Kidney epithelial cell (primary cell): ENCODE measurements around the gene PIEZO2. TPM values are rescaled to one million over a fixed set of nuclear protein-coding genes. Genes with fewer than 3 reads are reported as not detected.

Experiments
- DNase-seq: peaks from one replicate; pipeline ENCODE4 v3.0.0-alpha.2; 2010; ENCODE audit warnings: low read depth
- H3K27me3 ChIP-seq: 2 replicates; pipeline ENCODE4 v1.6.0; 2011; ENCODE audit warnings: low read length; ENCODE audit not compliant: control insufficient read depth, insufficient read depth
- H3K36me3 ChIP-seq: 2 replicates; pipeline ENCODE4 v1.5.1; 2011; ENCODE audit warnings: low read length; ENCODE audit not compliant: control insufficient read depth, insufficient read depth
- H3K4me3 ChIP-seq: 2 replicates; pipeline ENCODE4 v1.5.1; 2011; ENCODE audit warnings: low read depth, mild to moderate bottlenecking, control low read depth, low read length
- CTCF ChIP-seq: IDR thresholded peaks from 2 replicates; pipeline ENCODE4 v1.5.1; 2011; ENCODE audit warnings: mild to moderate bottlenecking, moderate library complexity, low read length, control low read depth, inconsistent platforms; ENCODE audit not compliant: insufficient read depth, poor library complexity, severe bottlenecking
- total RNA-seq: library from RNA; depleted of rRNA; stranded (reverse); fragments of >200 nt; gene quantifications from 2 replicates; pipeline ENCODE4 v1.2.3, GENCODE V29; 2015

PIEZO2 gene
- total RNA-seq, 1 donor from 2014 or later: 1.8 TPM

GRCh38 chr18:11070593-11070992 lies 78.8 kb downstream of the PIEZO2 start:
- H3K36me3 ChIP-seq: no peaks in the 10 kb centered on the region
- no peak for TF ChIP-seq CTCF
- no peaks in the 10 kb centered on the region for H3K27me3 ChIP-seq
- H3K4me3 ChIP-seq: no peak overlapping the region
- DNase-seq: no peak

- Histone ChIP-seq H3K27me3 (no peaks in the 10 kb centered on the region), H3K36me3 (no peaks in the 10 kb centered on the region), H3K4me3 (no peak overlapping the region)
- TF ChIP-seq CTCF: no peak
- DNase-seq: no peak
Measured at GRCh38 chr18:11066038-11066437, 83.3 kb downstream of the PIEZO2 start.

GRCh38 chr18:11064727-11065460 lies 84.5 kb downstream of the PIEZO2 start:
- DNase-seq: no peak
- Histone ChIP-seq H3K36me3 (no peaks in the 10 kb centered on the region), H3K4me3 (no peak overlapping the region), H3K27me3 (no peaks in the 10 kb centered on the region)
- no peak for TF ChIP-seq CTCF

- Histone ChIP-seq H3K27me3 (no peaks in the 10 kb centered on the region), H3K4me3 (no peak overlapping the region), H3K36me3 (no peaks in the 10 kb centered on the region)
- DNase-seq: no peak
- no peak for TF ChIP-seq CTCF
Measured at GRCh38 chr18:11064106-11064505, 85.3 kb downstream of the PIEZO2 start.

- H3K4me3 ChIP-seq: no peak overlapping the region
- no peak for TF ChIP-seq CTCF
- no peaks in the 10 kb centered on the region for H3K36me3 ChIP-seq
- H3K27me3 ChIP-seq: no peaks in the 10 kb centered on the region
- no peak for DNase-seq
Measured at GRCh38 chr18:11055721-11056120, 93.6 kb downstream of the PIEZO2 start.

- TF ChIP-seq CTCF: no peak
- H3K4me3 ChIP-seq: no peak overlapping the region
- H3K36me3 ChIP-seq: no peaks in the 10 kb centered on the region
- no peak for DNase-seq
- no peaks in the 10 kb centered on the region for H3K27me3 ChIP-seq
Measured at GRCh38 chr18:11054497-11054896, 94.9 kb downstream of the PIEZO2 start.
